ENCODE data around the gene SCUBE3. TPM values are rescaled to one million over a fixed set of nuclear protein-coding genes. Genes with fewer than 3 reads are reported as not detected.

Gene SCUBE3
- total and polyA plus RNA-seq, 2 of the 8 experiments (the other 6 are each of a cell fraction or from before 2014, with no cell fraction given): 0.80 to 1.0 TPM

DNA sequence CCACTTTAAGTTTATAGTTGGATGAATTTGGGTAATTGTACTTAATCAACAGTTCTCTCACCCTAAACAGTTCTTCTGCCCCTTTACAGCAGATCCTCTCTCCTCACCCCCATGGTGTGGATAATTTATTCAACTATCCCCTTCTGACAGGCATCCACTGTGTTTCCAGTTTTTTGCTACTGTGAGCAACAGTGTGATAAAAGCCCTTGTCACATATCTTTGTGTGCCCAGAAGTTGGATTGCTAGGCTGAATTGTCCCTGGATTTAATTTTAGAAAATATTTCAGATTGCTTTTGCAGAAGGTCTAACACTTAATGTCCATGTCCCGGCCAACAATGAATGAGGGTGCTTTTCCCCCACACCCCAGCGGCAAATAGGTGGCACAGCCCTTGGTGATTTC lies 30.5 kb upstream of the SCUBE3 start:
- peaks cover 0 to 5% (median 4%) of the 10 kb centered on the region in 4 experiments; a peak in 5 of 7 replicates for H3K4me1 ChIP-seq (replicated peaks in 1 of 4; ENCODE audit: control insufficient read depth in 3 of 4, insufficient read depth in 4 of 4, low read length in 3 of 4)
- H3K36me3 ChIP-seq (ENCODE audit: control insufficient read depth in 2 of 4, insufficient read depth in 4 of 4, low read length in 3 of 4): no peaks in the 10 kb centered on the region
- H3K14ac ChIP-seq (ENCODE audit: insufficient read length): no peak overlapping the region
- H3K4ac ChIP-seq (replicated peaks; ENCODE audit: insufficient read length, low read depth, low read length): no peak overlapping the region
- H2BK120ac ChIP-seq (replicated peaks; ENCODE audit: low read depth, low read length): no peak overlapping the region
- no peak overlapping the region for H3K27ac ChIP-seq (ENCODE audit: low read depth, low read length)
- no peak overlapping the region for H3K18ac ChIP-seq (ENCODE audit: extremely low read depth, low read length)
- no peak overlapping the region for H3K23ac ChIP-seq (ENCODE audit: insufficient read length)
- no peak overlapping the region for H2AK5ac ChIP-seq (ENCODE audit: low read depth, low read length)
- H2AFZ ChIP-seq (ENCODE audit: low read length): no peak overlapping the region
- no peaks in the 10 kb centered on the region for H3K79me1 ChIP-seq (ENCODE audit: low read depth, low read length)
- DNase-seq (ENCODE audit: low read depth in 1 of 2, low spot score in 2 of 2) (no peak), FAIRE-seq (no peak)
- no peak overlapping the region for H3K4me3 ChIP-seq (ENCODE audit: extremely low read depth in 1 of 4, insufficient read depth in 2 of 4, low read depth in 3 of 4, low read length in 4 of 4)
- H2BK20ac ChIP-seq (ENCODE audit: low read length): no peak overlapping the region
- 79% methylated on average over 2 of the region's 2 CpGs; no CpG with 5 or more reads in 1 of the 2 experiments for WGBS, 2 experiments (ENCODE audit: extremely low coverage in 1 of 2, insufficient coverage in 1 of 2, insufficient read length in 1 of 2, insufficient replicate concordance in 2 of 2, low coverage in 1 of 2, low lambda C conversion rate in 2 of 2, missing lambda C conversion rate in 1 of 2)
- no peak overlapping the region for H2BK15ac ChIP-seq (ENCODE audit: low read length)
- POLR2A ChIA-PET (ENCODE audit: partially characterized antibody): no interaction called here
- CTCF ChIA-PET (ENCODE audit: partially characterized antibody): interaction anchor here (1.3 kb wide), 1 partner anchor 12 kb away, joined by 5 read pairs; no protein-coding TSS in a partner anchor
- H3K56ac ChIP-seq (replicated peaks; ENCODE audit: insufficient read length, low read depth, low read length): no peak overlapping the region
- no peaks in the 10 kb centered on the region for H3K79me2 ChIP-seq (ENCODE audit: control insufficient read depth in 1 of 2, insufficient read depth in 2 of 2, low read length in 2 of 2)
- no peaks in the 10 kb centered on the region; the same call in 1 of the 2 replicates for H3K23me2 ChIP-seq (ENCODE audit: low read depth, low read length)
- H3K4me2 ChIP-seq (ENCODE audit: insufficient read depth in 1 of 2, low read depth in 2 of 2, low read length in 2 of 2): no peak overlapping the region
- no peak overlapping the region for H2BK12ac ChIP-seq (ENCODE audit: low read depth, low read length)
- H3K27me3 ChIP-seq (replicated peaks in 1 of 4; ENCODE audit: control insufficient read depth in 3 of 4, extremely low read depth in 1 of 4, insufficient read depth in 3 of 4, low read length in 3 of 4): peaks cover 0 to 14% (median 4%) of the 10 kb centered on the region in 4 experiments; a peak in 4 of 7 replicates
- H3K9ac ChIP-seq (replicated peaks in 1 of 4; ENCODE audit: extremely low read depth in 1 of 4, low read depth in 3 of 4, low read length in 3 of 4): no peak overlapping the region
- H2BK5ac ChIP-seq (ENCODE audit: low read depth, low read length): no peak overlapping the region
- H4K91ac ChIP-seq (replicated peaks; ENCODE audit: insufficient read length, low read length): no peak overlapping the region
- no peaks in the 10 kb centered on the region for H4K20me1 ChIP-seq (replicated peaks in 1 of 2; ENCODE audit: control insufficient read depth in 1 of 2, insufficient read depth in 2 of 2, low read length in 2 of 2)
- H3K9me3 ChIP-seq (ENCODE audit: insufficient read depth in 2 of 2, low read depth in 1 of 2, low read length in 1 of 2): no peaks in the 10 kb centered on the region
- no peak overlapping the region for H4K8ac ChIP-seq (ENCODE audit: extremely low read depth, insufficient read depth, low read length)
- no peak overlapping the region for H4K5ac ChIP-seq (ENCODE audit: insufficient read length, low read depth, low read length)
- TF ChIP-seq SUZ12 (IDR thresholded peaks at IDR 0.05; ENCODE audit: low read length): no peak
- TF ChIP-seq PHF8 (conservative IDR thresholded peaks at IDR 0.05; ENCODE audit: low read depth, low read length): no peak
- no peak for TF ChIP-seq ZNF274 (IDR thresholded peaks at IDR 0.05; ENCODE audit: borderline replicate concordance, extremely low read depth, low read length)
- no peak for TF ChIP-seq TEAD4 (IDR thresholded peaks at IDR 0.05; ENCODE audit: low read depth, low read length)
- no peak for TF ChIP-seq CTBP2 (IDR thresholded peaks at IDR 0.05; ENCODE audit: borderline replicate concordance, insufficient read depth, insufficient read length, low read length)
- no peak for TF ChIP-seq POLR2AphosphoS5 (IDR thresholded peaks at IDR 0.05; ENCODE audit: low read depth, low read length)
- TF ChIP-seq CTCF (IDR thresholded peaks at IDR 0.05; ENCODE audit: control extremely low read depth in 1 of 3, insufficient read depth in 1 of 3, low read depth in 1 of 3, low read length in 3 of 3): no peak
- TF ChIP-seq POLR2A (IDR thresholded peaks at IDR 0.05; ENCODE audit: control extremely low read depth in 1 of 2, low read depth in 2 of 2, low read length in 2 of 2): no peak
- TF ChIP-seq EGR1 (IDR thresholded peaks at IDR 0.05; ENCODE audit: borderline replicate concordance, low read depth, low read length): no peak

Data from H1 (cell line).